Cerebellar cortex (tissue), 1 donor: ENCODE data around the gene ZBTB7C.

Source experiments
- DNase-seq: peaks from one replicate; pipeline ENCODE4 v3.0.0-alpha.2; 2015; ENCODE audit warnings: low spot score

Gene ZBTB7C

DNA sequence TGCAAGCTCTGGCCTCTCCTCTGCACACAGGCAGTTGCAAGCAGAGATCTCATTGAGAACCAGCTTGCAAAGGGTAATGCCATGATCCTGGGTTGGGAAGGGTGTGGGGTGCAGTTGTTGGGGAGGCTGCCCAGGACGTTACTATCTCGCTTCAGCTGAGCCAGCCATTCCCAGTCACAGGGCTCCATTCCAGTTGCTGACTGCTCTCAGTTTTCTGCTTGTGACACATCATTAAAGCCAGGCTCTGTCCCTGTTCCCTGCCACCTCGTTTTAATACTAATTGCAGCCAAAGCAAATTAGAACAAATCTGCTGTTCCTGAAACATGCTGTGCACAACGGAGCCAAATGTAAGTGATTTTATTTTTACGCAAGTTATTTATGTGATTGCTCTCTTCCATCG lies 416.2 kb downstream of the ZBTB7C start:
- DNase-seq, result no peak

DNA sequence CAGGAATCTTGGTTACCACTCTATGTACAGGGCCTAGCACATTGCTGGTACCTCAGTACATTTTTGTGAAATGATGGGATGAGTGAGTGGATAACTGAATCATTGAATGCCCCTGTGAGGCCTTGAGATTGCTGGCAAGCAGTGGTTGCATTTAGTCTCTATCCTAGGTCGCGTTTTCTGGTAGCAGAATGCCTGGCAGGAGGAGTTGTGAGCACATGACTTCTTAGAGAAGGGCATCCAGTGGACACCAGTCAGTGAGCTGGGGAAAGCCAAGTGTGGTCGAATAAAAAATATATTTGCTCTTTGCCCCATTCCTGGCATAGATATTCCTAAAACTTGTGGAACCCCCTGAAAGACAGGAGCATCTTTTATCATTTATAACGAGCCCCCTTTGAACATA lies 416.9 kb downstream of the ZBTB7C start:
- no peak for DNase-seq

DNA sequence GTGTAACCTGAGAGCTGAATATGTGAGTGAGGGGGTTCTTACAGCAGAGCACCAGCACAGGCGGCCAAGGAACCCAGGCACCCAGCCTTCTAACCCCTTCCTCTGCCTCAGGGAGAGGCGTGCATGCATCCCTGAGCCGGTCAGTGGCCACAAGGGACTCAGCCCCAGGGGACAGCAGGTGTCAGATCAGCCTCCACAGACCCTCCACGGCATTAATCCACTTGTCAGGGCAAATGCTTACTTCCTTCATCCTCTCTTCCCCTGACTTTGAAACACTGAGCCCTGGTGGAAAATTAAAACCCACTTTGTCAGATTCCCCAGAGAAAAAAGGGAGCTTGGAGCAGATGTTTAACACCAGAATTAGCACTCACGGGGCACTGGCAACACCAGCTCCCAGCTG lies 418.2 kb downstream of the ZBTB7C start:
- DNase-seq, result no peak

DNA sequence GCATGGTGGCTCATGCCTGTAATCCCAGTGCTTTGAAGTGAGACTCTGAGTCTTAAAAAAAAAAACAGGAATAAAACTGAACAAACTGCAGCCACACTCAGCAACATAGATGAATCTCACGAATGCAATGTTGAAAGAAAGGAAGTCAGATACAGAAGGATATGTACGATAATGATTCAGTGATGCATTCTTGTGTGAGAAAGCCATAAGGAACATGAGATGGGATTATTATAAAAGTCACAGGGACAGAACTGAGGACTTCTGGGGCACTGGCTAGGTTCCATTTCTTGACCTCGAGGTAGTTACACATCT lies 421.8 kb downstream of the ZBTB7C start:
- DNase-seq, result no peak

DNA sequence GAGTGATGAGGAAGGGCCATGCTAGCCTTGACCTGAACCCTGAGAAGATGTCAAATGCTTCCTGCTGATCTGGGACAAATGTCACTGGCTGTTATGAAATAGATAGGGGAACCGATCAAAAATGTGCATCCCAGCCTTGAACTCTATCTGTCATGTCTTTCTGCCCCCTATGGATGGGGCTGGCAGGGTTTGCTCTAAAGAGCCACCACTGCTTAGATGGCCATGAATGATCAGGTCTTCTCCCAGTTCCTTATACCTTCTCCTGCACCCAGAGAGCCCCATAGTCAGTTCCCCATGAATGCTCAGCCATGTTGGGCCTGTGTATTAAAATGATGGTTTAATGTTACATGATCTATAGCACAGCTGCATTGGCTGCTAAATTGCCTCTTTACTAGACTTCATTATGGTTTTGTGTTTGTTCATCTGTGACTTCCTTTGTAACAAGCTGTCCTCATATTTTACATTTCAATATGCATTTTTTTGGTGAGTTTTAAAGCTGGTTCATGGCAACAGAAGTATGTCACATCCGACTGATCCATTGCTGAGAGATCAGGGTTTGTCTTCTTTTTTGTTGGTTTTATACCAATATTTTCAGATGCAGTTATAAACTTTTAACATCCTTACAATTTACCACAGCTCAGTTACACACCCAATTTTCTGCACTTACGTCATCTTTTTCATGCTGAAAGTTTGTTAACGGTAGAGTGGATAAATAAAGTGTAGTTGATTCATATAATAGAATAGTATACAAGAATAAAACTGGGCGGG lies 422.4 kb downstream of the ZBTB7C start:
- DNase-seq, result no peak

DNA sequence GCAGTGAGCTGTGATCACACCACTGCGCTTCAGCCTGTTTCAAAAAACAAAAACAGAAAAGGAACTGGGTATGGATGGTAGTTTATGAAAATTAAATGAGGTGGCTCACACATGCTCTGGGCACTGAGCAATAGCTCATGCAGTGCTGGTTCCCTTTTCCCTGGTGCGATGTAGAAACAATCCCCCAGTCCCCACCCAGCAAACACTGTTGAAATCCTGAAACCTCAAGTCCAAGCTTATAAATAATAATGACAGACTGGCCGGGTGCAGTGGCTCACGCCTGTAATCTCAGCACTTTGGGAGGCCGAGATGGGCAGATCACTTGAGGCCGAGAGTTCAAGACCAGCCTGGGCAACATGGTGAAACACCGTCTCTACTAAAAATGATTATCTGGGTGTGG lies 423.3 kb downstream of the ZBTB7C start:
- no peak for DNase-seq

DNA sequence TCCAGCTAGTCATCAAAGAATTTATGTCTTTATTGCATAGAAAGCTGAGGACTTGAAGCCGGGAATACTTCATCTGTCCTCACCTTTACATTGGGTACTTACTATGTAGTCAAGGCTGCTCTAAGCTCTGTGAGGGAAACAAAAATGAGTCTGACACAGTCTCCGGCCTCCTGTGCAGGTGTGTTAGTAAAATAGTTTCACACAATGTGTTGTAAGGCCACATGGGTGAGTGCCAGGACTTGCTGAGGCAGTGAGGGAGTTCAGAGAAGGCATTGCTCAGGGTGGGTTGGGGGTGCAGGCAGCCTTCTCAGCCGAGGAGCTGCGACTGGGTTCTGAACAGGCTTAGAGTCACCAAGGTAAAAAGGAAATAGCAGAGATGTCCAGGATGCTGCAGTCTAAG lies 424.2 kb downstream of the ZBTB7C start:
- no peak for DNase-seq

DNA sequence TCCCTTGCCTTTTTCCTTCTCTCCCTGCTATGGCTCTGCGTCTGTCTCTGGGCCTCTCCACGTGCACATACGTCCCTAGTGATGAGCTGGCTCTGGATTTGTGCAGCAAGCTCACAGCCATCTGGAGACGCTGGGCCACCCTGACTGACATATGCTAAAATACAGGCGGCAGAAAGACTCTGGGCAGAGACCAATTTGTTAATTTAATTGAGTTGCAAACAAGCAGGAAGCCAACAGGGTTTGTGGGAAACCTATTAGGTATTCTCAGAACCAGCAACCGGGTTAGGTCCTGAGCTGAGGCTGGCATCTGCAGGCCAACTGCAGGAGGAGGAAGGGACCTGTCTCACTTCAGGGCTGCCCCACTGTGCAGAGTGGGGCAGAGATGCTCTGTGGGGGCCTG lies 425.2 kb downstream of the ZBTB7C start:
- DNase-seq, result peak; percentile 85

DNA sequence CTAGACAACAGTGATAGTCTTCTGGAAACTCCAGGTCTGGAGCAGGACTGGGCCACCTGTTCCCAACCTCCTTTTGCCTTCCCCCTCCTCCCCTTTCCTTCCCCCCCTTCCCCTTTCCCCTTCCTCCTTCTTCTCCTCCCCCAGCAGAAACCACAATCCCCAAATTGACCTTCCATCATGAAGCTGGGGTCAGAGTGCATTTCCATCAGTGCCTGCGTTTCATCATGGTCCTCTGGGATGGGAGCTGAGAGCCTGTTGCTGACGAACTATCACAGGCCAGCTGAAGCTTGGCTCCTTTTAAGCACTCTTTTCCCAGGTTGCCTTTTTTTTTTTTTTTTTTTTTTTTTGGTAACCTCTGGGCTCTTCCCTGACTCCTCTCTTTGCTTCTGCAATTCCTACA lies 426.1 kb downstream of the ZBTB7C start:
- DNase-seq, result no peak

DNA sequence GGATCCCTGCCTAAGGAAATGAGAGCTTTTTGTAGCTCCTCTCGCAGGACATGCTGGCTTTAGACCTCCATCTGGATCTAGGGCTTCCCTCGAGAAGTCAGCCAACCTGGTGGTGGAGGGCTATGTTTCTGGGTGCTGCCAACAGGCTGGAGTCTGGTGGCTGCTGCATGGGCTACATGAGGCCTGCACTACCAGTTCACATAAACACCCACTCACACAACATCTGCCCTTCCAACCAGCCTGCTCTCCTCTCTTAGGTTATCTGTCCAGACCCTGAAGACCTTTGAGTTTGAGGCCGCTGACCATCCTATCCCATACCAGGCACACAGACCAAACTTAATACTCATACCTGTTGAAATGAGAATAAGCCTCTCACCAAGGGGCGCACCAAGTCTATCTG lies 427.4 kb downstream of the ZBTB7C start:
- DNase-seq, result no peak

DNA sequence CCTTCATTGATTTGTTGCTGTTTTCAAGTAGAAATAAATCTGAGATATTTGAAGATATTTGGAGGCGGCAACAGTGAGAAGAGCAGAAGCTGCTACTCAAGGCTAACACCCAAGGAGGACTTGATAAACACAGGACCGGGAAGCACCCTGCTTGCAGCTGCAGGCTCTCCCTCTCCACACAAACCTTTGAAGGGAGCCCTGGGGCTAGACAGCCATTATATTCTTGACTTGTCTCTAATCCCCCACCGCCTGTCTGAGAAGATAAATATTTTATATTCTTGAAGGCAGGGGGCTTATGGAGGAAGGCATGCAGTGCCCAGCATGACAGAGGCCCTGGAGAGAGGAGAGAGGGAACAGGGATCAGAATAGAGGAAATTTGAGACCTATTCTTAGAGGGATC lies 427.9 kb downstream of the ZBTB7C start:
- no peak for DNase-seq

DNA sequence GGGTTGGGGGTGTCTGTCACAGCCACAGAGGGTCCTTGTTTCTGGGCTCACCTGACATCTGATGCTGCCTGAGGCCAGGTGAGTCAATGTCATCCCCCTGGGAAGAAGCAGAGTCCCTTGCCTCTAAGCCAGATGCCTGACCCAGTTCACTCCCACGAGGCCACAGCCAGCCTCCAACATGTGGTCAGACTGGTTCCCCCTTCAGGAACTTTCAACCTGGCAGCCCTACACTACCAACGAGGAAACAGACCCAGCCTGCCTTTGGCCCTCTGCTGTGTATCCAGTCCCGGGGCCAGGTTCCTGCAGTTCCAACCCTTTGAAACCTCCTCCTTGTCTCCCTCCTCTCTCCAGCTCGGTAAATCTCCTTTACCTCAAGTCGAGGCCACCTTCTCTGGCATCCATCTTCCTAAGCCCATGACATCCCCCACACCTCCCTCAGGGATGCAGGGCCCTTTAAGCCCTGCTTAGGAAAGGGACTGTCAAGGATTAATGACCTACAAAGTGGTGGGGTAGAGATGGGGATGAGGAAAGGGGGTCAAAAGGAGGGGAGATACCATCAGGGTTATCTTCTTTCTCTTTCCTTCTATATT lies 429.5 kb downstream of the ZBTB7C start:
- no peak for DNase-seq

DNA sequence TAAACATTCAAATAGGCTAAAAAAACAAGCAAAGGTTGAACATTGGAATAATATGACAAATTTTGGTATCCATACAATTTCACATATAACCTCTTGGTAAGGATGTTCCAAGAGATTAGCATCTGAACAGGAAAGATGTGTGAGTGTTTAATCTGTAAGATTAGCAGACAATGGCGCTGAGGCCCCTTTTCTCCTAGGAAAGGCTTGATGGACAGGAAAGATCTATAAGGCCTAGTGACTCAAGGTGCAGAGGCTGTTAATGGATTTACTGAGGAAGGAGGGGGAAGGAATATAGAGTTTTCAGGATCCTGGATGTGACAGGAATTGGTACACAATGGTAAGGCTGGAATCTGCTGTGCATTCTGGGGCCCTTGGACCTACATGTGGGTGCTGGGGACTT lies 430.6 kb downstream of the ZBTB7C start:
- DNase-seq, result no peak

DNA sequence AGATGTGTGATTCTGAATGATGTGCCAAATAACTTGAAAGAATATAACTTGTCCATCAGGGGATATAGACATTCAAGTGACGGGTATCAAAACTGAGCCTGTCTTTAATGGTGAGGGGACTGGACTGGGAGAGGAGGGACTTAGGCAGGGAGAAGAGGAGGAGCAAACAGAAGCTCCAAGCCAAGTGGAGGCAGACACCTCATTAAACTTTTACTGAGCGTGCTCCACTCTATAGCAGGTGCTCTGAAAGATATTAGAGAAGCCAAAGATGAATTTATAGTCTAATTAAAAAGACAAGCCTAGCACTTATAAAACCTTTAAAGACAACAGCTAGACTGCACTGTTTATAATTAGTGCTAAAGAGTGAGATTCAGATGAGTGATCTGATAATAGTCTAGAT lies 431.0 kb downstream of the ZBTB7C start:
- DNase-seq, result no peak
